ENCODE data around the gene GSTO2. TPM values are rescaled to one million over a fixed set of nuclear protein-coding genes. Genes with fewer than 3 reads are reported as not detected.
A peak's percentile ranks its signal among the peaks of the same experiment; 100 is the strongest.

Gene GSTO2
- total and polyA plus RNA-seq, 10 of the 15 experiments (the other 5 are each of a cell fraction or from before 2014, with no cell fraction given): 0.16 to 0.86 (median 0.46) TPM

- TF ChIP-seq NFYA (IDR thresholded peaks at IDR 0.05; ENCODE audit: borderline replicate concordance, low read depth, low read length): no peak
- TF ChIP-seq MTA2 (IDR thresholded peaks at IDR 0.05; ENCODE audit: low read depth): peak; percentile 62
- TF ChIP-seq MEF2B (IDR thresholded peaks at IDR 0.05; ENCODE audit: partially characterized antibody, poor library complexity, severe bottlenecking): peak; percentile 41
- TF ChIP-seq, protein P1, sequence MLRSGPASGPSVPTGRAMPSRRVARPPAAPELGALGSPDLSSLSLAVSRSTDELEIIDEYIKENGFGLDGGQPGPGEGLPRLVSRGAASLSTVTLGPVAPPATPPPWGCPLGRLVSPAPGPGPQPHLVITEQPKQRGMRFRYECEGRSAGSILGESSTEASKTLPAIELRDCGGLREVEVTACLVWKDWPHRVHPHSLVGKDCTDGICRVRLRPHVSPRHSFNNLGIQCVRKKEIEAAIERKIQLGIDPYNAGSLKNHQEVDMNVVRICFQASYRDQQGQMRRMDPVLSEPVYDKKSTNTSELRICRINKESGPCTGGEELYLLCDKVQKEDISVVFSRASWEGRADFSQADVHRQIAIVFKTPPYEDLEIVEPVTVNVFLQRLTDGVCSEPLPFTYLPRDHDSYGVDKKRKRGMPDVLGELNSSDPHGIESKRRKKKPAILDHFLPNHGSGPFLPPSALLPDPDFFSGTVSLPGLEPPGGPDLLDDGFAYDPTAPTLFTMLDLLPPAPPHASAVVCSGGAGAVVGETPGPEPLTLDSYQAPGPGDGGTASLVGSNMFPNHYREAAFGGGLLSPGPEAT (IDR thresholded peaks at IDR 0.05; ENCODE audit: low read depth): peak; percentile 100
- TF ChIP-seq CTCF (IDR thresholded peaks at IDR 0.05 in 2 of 3, conservative IDR thresholded peaks at IDR 0.05 in 1 of 3; ENCODE audit: control insufficient read depth in 2 of 3, extremely low read depth in 1 of 3, insufficient read depth in 1 of 3, low read depth in 3 of 3, low read length in 3 of 3): peak; percentile 15 to 26 (median 18); a peak in 4 of 6 replicates
These were observed 69.2 kb downstream of the GSTO2 start, which contains the start of gene ITPRIP (continued) for GRCh38 chr10:104337985-104338735.

Data from GM12878 (cell line).